ENCODE data around the gene RAB1B.

GRCh38 chr11:66315921-66316811 is 47.7 kb downstream of the RAB1B start:
- TF ChIP-seq CTCF (IDR thresholded peaks at IDR 0.05 in 2 of 3, conservative IDR thresholded peaks at IDR 0.05 in 1 of 3; ENCODE audit: control insufficient read depth in 2 of 3, extremely low read depth in 1 of 3, insufficient read depth in 1 of 3, low read depth in 3 of 3, low read length in 3 of 3) (no peak), HDAC6 (IDR thresholded peaks at IDR 0.05; ENCODE audit: unreplicated experiment) (no peak), ETV6 (conservative IDR thresholded peaks at IDR 0.05 in 1 of 2, IDR thresholded peaks at IDR 0.05 in 1 of 2; ENCODE audit: borderline replicate concordance in 1 of 2, low read depth in 1 of 2) (no peak), TBL1XR1 (IDR thresholded peaks at IDR 0.05; ENCODE audit: low read depth, low read length) (no peak), RAD21 (IDR thresholded peaks at IDR 0.05; ENCODE audit: insufficient read depth, low read depth, low read length) (no peak), SMC3 (IDR thresholded peaks at IDR 0.05; ENCODE audit: borderline replicate concordance, low read length) (no peak), ATF3 (IDR thresholded peaks at IDR 0.05; ENCODE audit: borderline replicate concordance, extremely low read depth, low read depth, low read length) (no peak), SMARCA5 (IDR thresholded peaks at IDR 0.05) (no peak), POLR2A (IDR thresholded peaks at IDR 0.05; ENCODE audit: low read depth, low read length) (no peak), HDGF (IDR thresholded peaks at IDR 0.05) (no peak), TCF7 (IDR thresholded peaks at IDR 0.05; ENCODE audit: borderline replicate concordance) (no peak), TCF3 (IDR thresholded peaks at IDR 0.05; ENCODE audit: borderline replicate concordance, insufficient read depth, low read depth, low read length) (no peak)
